HFFc6 (cell line): Measurements from ENCODE around the gene INPP4B. TPM values are rescaled to one million over a fixed set of nuclear protein-coding genes. Genes with fewer than 3 reads are reported as not detected.
A peak's percentile ranks its signal among the peaks of the same experiment; 100 is the strongest.

ENCODE experiments used
- DNase-seq: peaks from one replicate; pipeline ENCODE4 v3.0.0-alpha.2; 2018
- H3K27ac Mint-ChIP-seq: 2 replicates; pipeline ENCODE4 v1.8.0; 2020; ENCODE audit warnings: mild to moderate bottlenecking, mixed read lengths
- H3K27me3 Mint-ChIP-seq: 2 replicates; pipeline ENCODE4 v1.8.0; 2021; ENCODE audit warnings: mild to moderate bottlenecking, moderate library complexity, mixed read lengths; ENCODE audit not compliant: insufficient read depth
- H3K36me3 Mint-ChIP-seq: 2 replicates; pipeline ENCODE4 v1.8.0; 2021; ENCODE audit warnings: low read depth, mixed read lengths
- H3K4me1 Mint-ChIP-seq: 2 replicates; pipeline ENCODE4 v1.8.0; 2020; ENCODE audit warnings: low read depth, mixed read lengths
- H3K4me3 Mint-ChIP-seq: 2 replicates; pipeline ENCODE4 v1.8.0; 2020; ENCODE audit warnings: mild to moderate bottlenecking, moderate library complexity, mixed read lengths
- H3K9me3 Mint-ChIP-seq: 2 replicates; pipeline ENCODE4 v1.8.0; 2020; ENCODE audit warnings: mild to moderate bottlenecking, mixed read lengths
- total RNA-seq, 6 experiments: library from RNA; stranded (reverse); fragmentation: NEBNext Ultra II Directional; extraction: Animal tissue kit (Norgen Biotek cat#: 25700); gene quantifications; 2 replicates in 1 of 6; 3 replicates in 5 of 6; pipeline ENCODE4 v1.2.3, GENCODE V29; 2021
- TF ChIP-seq, protein P1 (sequence below): fragments of 200-600 bp; sonication (generic); IDR thresholded peaks from 2 replicates; pipeline ENCODE4 v1.5.0; 2021; ENCODE audit warnings: antibody characterized with exemption, mild to moderate bottlenecking

The INPP4B gene
- total RNA-seq, 6 experiments from 2014 or later: 36.1 to 48.9 (median 40.1) TPM

DNA sequence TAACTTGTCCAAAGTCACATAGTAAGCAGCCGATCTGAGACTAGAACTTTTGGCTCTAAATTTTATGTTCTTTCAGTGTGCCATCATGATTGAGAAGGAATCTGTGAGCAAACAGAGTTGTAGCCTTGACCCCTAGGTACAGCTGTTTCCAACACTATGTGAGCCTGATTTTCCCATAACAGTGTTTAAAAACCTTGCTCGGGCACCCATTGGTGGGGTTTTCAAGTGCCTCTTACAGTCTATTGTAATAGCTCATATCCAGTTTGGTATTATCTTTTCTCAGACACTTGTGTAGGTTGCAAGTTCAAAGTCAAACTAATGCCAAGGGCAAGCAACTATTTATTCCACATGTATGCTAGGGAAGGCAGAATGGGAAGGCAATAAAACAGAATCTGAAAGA lies 467.9 kb downstream of the INPP4B start:
- Mint-ChIP-seq H3K27ac (peak overlapping the region; percentile 87), H3K36me3 (peaks cover 20% of the 10 kb centered on the region), H3K27me3 (no peaks in the 10 kb centered on the region; the same call in 1 of the 2 replicates), H3K4me1 (peaks cover 88% of the 10 kb centered on the region), H3K9me3 (no peaks in the 10 kb centered on the region), H3K4me3 (no peak overlapping the region)
- TF ChIP-seq, protein P1, sequence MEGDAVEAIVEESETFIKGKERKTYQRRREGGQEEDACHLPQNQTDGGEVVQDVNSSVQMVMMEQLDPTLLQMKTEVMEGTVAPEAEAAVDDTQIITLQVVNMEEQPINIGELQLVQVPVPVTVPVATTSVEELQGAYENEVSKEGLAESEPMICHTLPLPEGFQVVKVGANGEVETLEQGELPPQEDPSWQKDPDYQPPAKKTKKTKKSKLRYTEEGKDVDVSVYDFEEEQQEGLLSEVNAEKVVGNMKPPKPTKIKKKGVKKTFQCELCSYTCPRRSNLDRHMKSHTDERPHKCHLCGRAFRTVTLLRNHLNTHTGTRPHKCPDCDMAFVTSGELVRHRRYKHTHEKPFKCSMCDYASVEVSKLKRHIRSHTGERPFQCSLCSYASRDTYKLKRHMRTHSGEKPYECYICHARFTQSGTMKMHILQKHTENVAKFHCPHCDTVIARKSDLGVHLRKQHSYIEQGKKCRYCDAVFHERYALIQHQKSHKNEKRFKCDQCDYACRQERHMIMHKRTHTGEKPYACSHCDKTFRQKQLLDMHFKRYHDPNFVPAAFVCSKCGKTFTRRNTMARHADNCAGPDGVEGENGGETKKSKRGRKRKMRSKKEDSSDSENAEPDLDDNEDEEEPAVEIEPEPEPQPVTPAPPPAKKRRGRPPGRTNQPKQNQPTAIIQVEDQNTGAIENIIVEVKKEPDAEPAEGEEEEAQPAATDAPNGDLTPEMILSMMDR: no peak
- DNase-seq: no peak

DNA sequence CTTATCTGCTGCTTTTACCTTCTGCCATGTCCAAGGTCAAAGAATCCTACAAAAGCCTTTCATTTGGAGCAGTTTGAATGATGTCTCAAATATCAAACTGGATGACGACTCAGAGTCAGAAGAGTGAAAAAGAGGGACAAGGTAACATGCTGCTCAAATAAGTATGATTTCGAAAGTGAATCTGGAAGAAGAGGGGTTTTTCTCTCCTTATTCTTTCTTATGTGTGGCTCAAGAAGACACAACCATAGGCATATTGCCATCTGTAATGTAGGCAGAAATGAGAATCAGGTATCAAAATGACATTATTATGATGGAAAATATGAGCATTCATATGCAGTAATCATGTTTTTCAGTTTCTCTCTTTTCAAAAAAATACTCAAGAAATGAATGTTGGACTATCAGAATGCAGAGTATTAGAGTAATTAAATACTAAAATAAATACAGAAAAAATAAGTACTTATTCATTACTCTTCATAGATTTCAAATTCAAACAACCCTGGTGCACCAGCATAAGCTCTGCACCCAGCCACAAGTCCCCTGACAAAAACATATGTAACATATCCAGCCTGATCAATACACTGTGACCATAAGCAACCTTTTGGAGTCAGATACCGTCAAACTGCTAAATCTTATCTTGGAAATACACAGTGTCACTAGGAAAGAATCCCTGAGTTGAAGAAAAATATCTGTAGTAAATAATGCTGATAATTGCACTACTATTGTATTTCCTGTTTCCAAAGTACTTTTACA lies 468.6 kb downstream of the INPP4B start:
- peaks cover 17% of the 10 kb centered on the region for H3K36me3 Mint-ChIP-seq
- DNase-seq: no peak

DNA sequence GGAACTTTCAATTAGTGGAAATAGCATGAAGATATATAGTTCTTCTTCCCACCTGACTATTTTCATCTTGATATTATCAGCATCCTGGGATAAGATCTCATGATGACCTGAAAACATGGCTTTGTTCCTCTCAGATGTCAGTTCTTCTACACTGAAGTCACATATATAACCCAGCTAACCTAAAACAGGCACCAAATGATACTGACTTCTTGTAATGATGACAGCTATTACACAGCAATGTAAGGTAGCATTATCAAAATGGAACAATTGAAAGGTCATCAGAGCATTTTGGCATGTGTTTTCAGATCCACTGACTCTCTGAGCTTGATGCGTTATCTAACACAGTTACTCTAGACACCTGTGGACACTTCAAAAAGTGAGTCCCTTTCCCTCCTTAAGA lies 469.9 kb downstream of the INPP4B start:
- Mint-ChIP-seq H3K27ac (no peak overlapping the region), H3K4me1 (peaks cover 96% of the 10 kb centered on the region), H3K4me3 (no peak overlapping the region), H3K27me3 (no peaks in the 10 kb centered on the region; the same call in 1 of the 2 replicates), H3K36me3 (peaks cover 23% of the 10 kb centered on the region), H3K9me3 (peaks cover under 1% of the 10 kb centered on the region; the same call in 1 of the 2 replicates)
- TF ChIP-seq, protein P1: no peak
- no peak for DNase-seq

More for the DNA sequence above, 468.6 kb downstream of the INPP4B start:
- Mint-ChIP-seq H3K27ac (peak overlapping the region; percentile 87), H3K4me1 (peaks cover 91% of the 10 kb centered on the region), H3K9me3 (no peaks in the 10 kb centered on the region), H3K27me3 (no peaks in the 10 kb centered on the region; the same call in 1 of the 2 replicates), H3K4me3 (no peak overlapping the region)
- TF ChIP-seq, protein P1: no peak

DNA sequence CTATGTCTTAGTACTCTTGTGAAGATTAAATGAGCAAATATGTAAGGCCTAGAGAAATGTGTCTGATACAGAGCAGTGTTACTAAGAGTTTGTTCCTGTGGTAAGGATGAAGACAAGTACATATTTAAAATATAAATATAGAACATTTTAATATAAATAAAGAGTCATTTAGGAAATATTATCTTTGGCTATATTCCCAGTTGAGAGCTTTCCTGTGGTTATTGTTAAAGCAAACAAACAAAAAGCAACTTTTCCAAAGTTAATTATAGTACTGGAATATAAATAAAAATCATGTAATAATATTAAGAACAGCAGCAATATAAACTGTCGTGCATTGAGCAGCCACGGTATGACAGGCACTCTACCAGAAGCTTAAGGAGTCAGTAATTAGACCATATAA lies 472.5 kb downstream of the INPP4B start:
- H3K36me3 Mint-ChIP-seq: peaks cover 35% of the 10 kb centered on the region
- H3K4me3 Mint-ChIP-seq: 0 out of 2 replicates have a peak overlapping the region, but pooled peaks have one; percentile 31
- TF ChIP-seq, protein P1: no peak
- DNase-seq: no peak
- H3K4me1 Mint-ChIP-seq: peaks cover 82% of the 10 kb centered on the region
- peak overlapping the region; percentile 63 for H3K27ac Mint-ChIP-seq
- 0 out of 2 replicates have a peak, but pooled peaks cover 3% of the 10 kb centered on the region for H3K27me3 Mint-ChIP-seq
- peaks cover 9% of the 10 kb centered on the region for H3K9me3 Mint-ChIP-seq

DNA sequence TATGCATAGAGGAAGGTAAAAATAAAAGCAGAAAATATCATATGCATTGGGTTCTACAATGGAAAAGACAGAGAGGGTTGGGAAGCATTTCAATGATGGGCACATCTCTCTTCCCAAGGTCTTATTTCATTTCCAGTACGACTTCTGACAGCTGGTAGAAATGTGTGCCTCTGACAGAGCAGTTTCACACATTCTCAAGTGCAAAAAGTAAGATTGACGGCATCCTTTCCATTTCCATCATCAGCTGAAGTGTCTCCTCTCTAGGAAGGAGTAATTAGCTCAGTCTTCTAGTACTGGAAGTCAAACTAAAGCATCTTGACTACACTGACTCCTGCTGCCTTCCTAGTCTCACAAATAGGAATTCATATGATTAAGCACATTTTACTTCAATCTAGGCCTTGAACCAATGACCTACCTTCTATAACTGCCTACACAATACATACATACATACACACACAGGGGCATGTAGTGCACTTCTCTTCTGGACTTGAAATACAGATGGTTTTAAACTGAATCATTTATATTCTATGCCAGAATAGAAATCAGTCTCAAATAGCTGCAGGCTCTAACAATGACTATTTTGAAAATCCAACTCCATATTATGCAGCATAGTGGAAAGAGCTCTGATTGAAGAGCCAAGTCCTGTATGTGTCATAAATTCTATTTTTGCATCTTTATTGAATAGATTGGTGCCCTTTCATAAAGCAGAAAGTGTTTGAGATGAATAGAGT lies 473.4 kb downstream of the INPP4B start:
- Mint-ChIP-seq H3K4me1 (peaks cover 82% of the 10 kb centered on the region), H3K9me3 (peaks cover 9% of the 10 kb centered on the region), H3K36me3 (peaks cover 34% of the 10 kb centered on the region), H3K27ac (peak overlapping the region; percentile 51), H3K4me3 (no peak overlapping the region; the same call in 1 of the 2 replicates), H3K27me3 (peaks cover 3% of the 10 kb centered on the region; the same call in 1 of the 2 replicates)
- DNase-seq: peak; percentile 35
- TF ChIP-seq, protein P1: no peak
